Mononuclear cell (primary cell): Measurements from ENCODE around the gene FOXD1. TPM values are rescaled to one million over a fixed set of nuclear protein-coding genes. Genes with fewer than 3 reads are reported as not detected.
"Not testable (repeated sequence)": the region's sequence is repeated elsewhere in the genome, so short reads cannot be mapped to it uniquely, and the experiment has no call there.

Experiments used
- H3K27me3 ChIP-seq: 2 replicates; pipeline ENCODE4 v1.6.0; 2011; ENCODE audit warnings: low read length, control low read depth; ENCODE audit not compliant: insufficient read depth
- H3K4me1 ChIP-seq: 2 replicates; pipeline ENCODE4 v1.5.1; 2011; ENCODE audit warnings: mild to moderate bottlenecking, low read length, control low read depth; ENCODE audit not compliant: insufficient read depth
- H3K4me3 ChIP-seq: 2 replicates; pipeline ENCODE4 v1.5.1; 2011; ENCODE audit warnings: mild to moderate bottlenecking, low read length, moderate library complexity
- H3K9me3 ChIP-seq: 2 replicates; pipeline ENCODE4 v1.5.1; 2011; ENCODE audit warnings: low read depth, mild to moderate bottlenecking, control low read depth, low read length
- total RNA-seq: library from RNA; depleted of rRNA; stranded (reverse); fragments of >200 nt; gene quantifications from one replicate; pipeline ENCODE4 v1.2.3, GENCODE V29; 2012

FOXD1 gene
- total RNA-seq, 1 donor, result 0.10 TPM

GRCh38 chr5:73419465-73420390, 28.8 kb downstream of the FOXD1 start:
- H3K27me3 ChIP-seq, result peaks cover 98% of the 10 kb centered on the region
- H3K4me3 ChIP-seq, result no peak overlapping the region
- no peaks in the 10 kb centered on the region for H3K9me3 ChIP-seq
- peaks cover 13% of the 10 kb centered on the region for H3K4me1 ChIP-seq

DNA sequence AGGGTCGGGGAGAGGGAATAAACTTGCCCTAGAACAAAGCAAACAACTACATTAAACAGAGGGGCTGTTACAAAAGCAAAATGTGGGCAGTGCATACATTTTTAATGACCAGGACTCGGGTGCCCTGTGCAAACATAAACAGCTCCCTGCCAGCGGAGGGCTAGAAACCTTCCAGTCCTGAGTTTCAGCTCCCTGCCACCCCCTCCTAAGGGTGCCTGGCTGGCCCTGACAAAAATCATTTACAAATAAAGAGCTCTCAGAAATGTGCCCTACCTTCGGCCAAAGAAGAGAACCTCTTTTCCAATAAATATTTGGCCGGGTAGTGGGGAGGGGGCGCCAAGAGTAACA, 29.5 kb downstream of the FOXD1 start:
- Histone ChIP-seq H3K9me3 (no peaks in the 10 kb centered on the region), H3K4me3 (no peak overlapping the region), H3K27me3 (peaks cover 98% of the 10 kb centered on the region), H3K4me1 (peaks cover 13% of the 10 kb centered on the region)

- Histone ChIP-seq H3K27me3 (peaks cover 98% of the 10 kb centered on the region), H3K4me1 (peaks cover 13% of the 10 kb centered on the region), H3K4me3 (no peak overlapping the region), H3K9me3 (no peaks in the 10 kb centered on the region)
Measured at GRCh38 chr5:73418244-73418691, 30.3 kb downstream of the FOXD1 start.

GRCh38 chr5:73417303-73418034, 31.1 kb downstream of the FOXD1 start:
- H3K4me1 ChIP-seq, result peaks cover 13% of the 10 kb centered on the region
- peaks cover 97% of the 10 kb centered on the region for H3K27me3 ChIP-seq
- H3K9me3 ChIP-seq, result no peaks in the 10 kb centered on the region
- H3K4me3 ChIP-seq, result no peak overlapping the region

GRCh38 chr5:73415617-73416016, 33.0 kb downstream of the FOXD1 start:
- H3K4me3 ChIP-seq, result no peak overlapping the region
- no peaks in the 10 kb centered on the region for H3K9me3 ChIP-seq
- H3K4me1 ChIP-seq, result peaks cover 13% of the 10 kb centered on the region
- H3K27me3 ChIP-seq, result peaks cover 87% of the 10 kb centered on the region

DNA sequence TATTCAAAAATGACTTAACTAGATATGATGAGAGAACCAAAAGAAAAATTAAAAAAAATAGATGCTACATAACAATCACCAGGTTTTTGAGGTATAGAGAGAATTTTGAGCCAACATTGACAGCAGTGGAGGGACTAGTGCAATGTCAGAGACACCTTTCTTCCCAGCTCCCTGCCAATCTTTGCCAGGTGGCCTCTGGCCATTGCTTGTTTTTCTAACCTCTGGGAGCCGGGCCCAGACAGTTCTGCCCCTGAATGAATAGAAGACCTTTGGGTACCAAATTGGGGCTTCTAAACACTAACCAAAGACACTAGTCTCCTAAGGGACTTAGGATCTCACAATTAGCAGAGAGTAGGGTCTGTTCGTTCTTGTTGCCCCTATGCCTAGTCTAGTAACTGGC, 33.4 kb downstream of the FOXD1 start:
- peaks cover 9% of the 10 kb centered on the region for H3K4me1 ChIP-seq
- H3K4me3 ChIP-seq, result no peak overlapping the region
- H3K9me3 ChIP-seq, result no peaks in the 10 kb centered on the region
- peaks cover 82% of the 10 kb centered on the region for H3K27me3 ChIP-seq

DNA sequence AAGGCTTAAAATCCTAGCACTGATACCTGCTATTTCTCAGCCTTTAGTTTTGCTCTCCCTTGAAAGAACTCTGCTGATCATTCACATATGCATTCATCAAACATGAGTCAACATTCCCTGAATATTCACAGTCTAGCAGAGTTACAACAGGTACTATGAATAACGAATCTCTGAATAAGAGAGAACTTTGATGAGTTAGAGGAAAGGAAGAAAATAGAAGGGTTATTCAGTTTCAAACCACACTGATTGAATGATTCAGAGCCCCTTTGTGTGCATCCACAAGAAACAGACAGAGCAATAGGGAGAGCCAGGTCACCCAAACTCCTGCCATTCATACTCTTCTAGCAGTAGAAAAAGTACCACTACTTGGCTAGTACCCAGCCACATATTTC, 36.0 kb downstream of the FOXD1 start:
- Histone ChIP-seq H3K27me3 (peaks cover 69% of the 10 kb centered on the region), H3K4me3 (no peak overlapping the region), H3K9me3 (no peaks in the 10 kb centered on the region), H3K4me1 (no peaks in the 10 kb centered on the region)

- peaks cover 64% of the 10 kb centered on the region for H3K27me3 ChIP-seq
- H3K4me3 ChIP-seq, result no peak overlapping the region
- no peaks in the 10 kb centered on the region for H3K9me3 ChIP-seq
- no peaks in the 10 kb centered on the region for H3K4me1 ChIP-seq
Measured at GRCh38 chr5:73411936-73412596, 36.5 kb downstream of the FOXD1 start.

DNA sequence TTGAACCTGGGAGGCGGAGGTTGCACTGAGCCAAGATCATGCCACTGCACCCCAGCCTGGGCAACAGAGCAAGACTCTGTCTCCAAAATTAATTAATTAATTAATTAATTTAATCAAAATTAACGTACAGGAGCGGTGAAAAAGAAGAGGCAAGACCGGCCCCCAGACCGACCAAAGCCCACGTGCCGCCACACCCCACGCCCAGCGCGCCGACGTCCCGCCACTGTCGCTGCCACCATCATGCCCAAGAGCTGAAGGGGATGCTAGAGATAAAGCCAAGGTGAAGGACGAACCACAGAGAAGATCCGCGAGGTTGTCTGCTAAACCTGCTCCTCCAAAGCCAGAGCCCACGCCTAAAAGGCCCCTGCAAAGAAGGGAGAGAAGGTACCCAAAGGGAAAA, 38.6 kb downstream of the FOXD1 start:
- not testable (repeated sequence) for H3K4me1 ChIP-seq, H3K4me3 ChIP-seq
- peaks cover 49% of the 10 kb centered on the region for H3K27me3 ChIP-seq

GRCh38 chr5:73405691-73406090, 42.9 kb downstream of the FOXD1 start:
- peaks cover 34% of the 10 kb centered on the region for H3K27me3 ChIP-seq

More for the DNA sequence above, 38.6 kb downstream of the FOXD1 start:
- not testable (repeated sequence) for H3K9me3 ChIP-seq

DNA sequence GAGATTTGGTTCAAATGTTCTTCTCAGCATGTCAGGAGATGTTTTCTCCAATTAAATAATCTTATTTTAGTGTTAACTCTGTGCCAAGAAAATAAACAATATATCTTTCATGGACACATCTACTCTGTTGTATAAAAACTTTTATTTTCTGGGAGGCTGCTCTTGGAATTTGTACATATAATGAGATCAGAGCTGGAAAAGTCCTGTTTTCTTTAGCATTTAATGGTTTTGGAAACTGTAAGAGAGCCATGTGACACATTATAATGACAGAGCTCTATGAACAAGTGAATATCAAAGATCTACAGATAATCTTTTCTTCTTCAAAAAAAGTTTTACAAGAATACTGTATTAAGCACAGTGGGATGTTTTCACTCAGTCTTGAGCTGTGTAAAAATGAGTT, 48.8 kb downstream of the FOXD1 start:
- no peak overlapping the region for H3K4me3 ChIP-seq
- H3K27me3 ChIP-seq, result peaks cover 41% of the 10 kb centered on the region
- no peaks in the 10 kb centered on the region for H3K9me3 ChIP-seq
- H3K4me1 ChIP-seq, result no peaks in the 10 kb centered on the region

More at GRCh38 chr5:73405691-73406090, 42.9 kb downstream of the FOXD1 start:
- H3K9me3 ChIP-seq, result no peaks in the 10 kb centered on the region
- H3K4me3 ChIP-seq, result no peak overlapping the region
- no peaks in the 10 kb centered on the region for H3K4me1 ChIP-seq

Other genes starting within 250 kb of the FOXD1 start
- 456 TPM for gene BTF3, start 49.7 kb upstream of the FOXD1 start, total RNA-seq
- 39.0 TPM for gene ANKRA2, start 116.9 kb upstream of the FOXD1 start, total RNA-seq
- gene UTP15, start 117.0 kb upstream of the FOXD1 start, total RNA-seq, result 88.5 TPM
- 0.63 TPM for gene ARHGEF28, start 177.4 kb upstream of the FOXD1 start, total RNA-seq